ENCODE measurements around the gene DNHD1. TPM values are rescaled to one million over a fixed set of nuclear protein-coding genes. Genes with fewer than 3 reads are reported as not detected.
A peak's percentile ranks its signal among the peaks of the same experiment; 100 is the strongest.

Gene DNHD1
- polyA plus RNA-seq, 3 donors: 0.24 to 21.0 (median 0.59) TPM

DNA sequence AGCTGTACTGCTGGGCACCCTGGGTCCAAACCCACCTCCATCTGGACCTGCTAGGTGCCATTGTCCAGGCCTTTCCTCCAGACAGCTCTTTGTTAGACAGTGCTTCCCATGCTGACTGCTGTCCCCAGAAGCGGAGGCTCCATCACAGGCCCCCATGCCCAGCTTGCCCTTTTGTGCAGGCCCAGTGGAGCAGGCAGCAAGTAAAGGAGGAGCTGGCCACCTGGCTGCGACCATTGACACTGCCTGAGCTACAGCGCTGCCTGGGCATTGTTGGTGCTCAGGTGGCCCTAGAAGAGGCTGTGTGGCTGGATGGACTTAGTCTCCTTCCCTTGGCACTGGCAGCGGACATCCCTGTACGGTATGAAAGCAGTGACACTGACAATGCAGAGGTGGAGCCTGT lies 1.5 kb downstream of the DNHD1 start:
- DNase-seq: no peak
- no peak for TF ChIP-seq CTCF (IDR thresholded peaks at IDR 0.05)
- 95% methylated on average over 5 of the region's 5 CpGs for WGBS (ENCODE audit: insufficient coverage)
- no peaks in the 10 kb centered on the region for H3K9me3 ChIP-seq (replicated peaks in 1 of 2; ENCODE audit: control insufficient read depth in 1 of 2, insufficient read depth in 1 of 2, low read length in 2 of 2)
- H3K4me1 Mint-ChIP-seq: no peaks in the 10 kb centered on the region
- no peaks in the 10 kb centered on the region for H3K27me3 ChIP-seq (ENCODE audit: control insufficient read depth in 2 of 2, insufficient read depth in 2 of 2, low read length in 2 of 2)
- no peaks in the 10 kb centered on the region for H4K20me1 ChIP-seq (ENCODE audit: insufficient read depth, low read length)
- H3K36me3 Mint-ChIP-seq: peaks cover 70% of the 10 kb centered on the region in 2 donors
- H3K27ac Mint-ChIP-seq: peak overlapping the region in 1 of 7 donors; percentile 67
- no peak overlapping the region for H3K4me3 ChIP-seq (replicated peaks in 1 of 3; ENCODE audit: low read depth in 2 of 3, low read length in 3 of 3)
- no peaks in the 10 kb centered on the region for H3K4me1 ChIP-seq (ENCODE audit: control insufficient read depth in 1 of 2, insufficient read depth in 2 of 2, low read length in 2 of 2)
- H3K27me3 Mint-ChIP-seq (ENCODE audit: low read depth in 3 of 3): no peaks in the 10 kb centered on the region
- H3K4me2 ChIP-seq (replicated peaks; ENCODE audit: extremely low read depth, low read length, poor library complexity, severe bottlenecking): no peak overlapping the region
- no peak overlapping the region for H3K27ac ChIP-seq (ENCODE audit: low read depth in 1 of 2, low read length in 2 of 2)
- H3K9me3 Mint-ChIP-seq: no peaks in the 10 kb centered on the region
- H3K9ac ChIP-seq (ENCODE audit: insufficient read depth, low read length, poor library complexity, severe bottlenecking): no peak overlapping the region
- no peaks in the 10 kb centered on the region for H3K79me2 ChIP-seq (ENCODE audit: insufficient read depth, low read length)
- H2AFZ ChIP-seq (ENCODE audit: insufficient read depth, low read depth, low read length, poor library complexity, severe bottlenecking): no peak overlapping the region
- intact Hi-C loops (cut with micrococcal nuclease): no loop called here
- no peak overlapping the region for H3K4me3 Mint-ChIP-seq
- peaks cover 33 to 77% of the 10 kb centered on the region in 2 donors for H3K36me3 ChIP-seq (replicated peaks in 1 of 2; ENCODE audit: control insufficient read depth in 1 of 2, insufficient read depth in 2 of 2, low read length in 2 of 2)

DNA sequence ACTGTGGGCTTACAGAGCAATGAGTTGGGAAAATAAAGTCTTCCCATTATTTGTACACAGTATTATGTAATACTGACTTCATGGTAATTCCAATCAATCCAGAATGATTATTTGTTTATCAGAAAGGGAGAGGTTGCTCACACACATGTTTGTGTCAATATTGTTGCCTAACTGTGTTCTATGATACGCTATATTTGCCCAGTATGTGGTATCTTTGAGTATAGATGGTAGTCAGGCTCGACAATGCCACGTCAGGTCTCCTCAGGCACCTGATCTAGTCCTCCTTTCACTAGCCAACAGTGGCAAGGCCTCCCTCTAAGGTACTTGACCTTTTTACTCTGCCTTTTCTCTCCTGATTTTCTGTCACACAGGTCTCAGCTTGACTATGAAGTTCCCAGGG lies 5.3 kb downstream of the DNHD1 start:
- Histone ChIP-seq H2AFZ (ENCODE audit: insufficient read depth, low read depth, low read length, poor library complexity, severe bottlenecking) (no peak overlapping the region), H3K4me1 (ENCODE audit: control insufficient read depth in 1 of 2, insufficient read depth in 2 of 2, low read length in 2 of 2) (no peaks in the 10 kb centered on the region), H3K79me2 (ENCODE audit: insufficient read depth, low read length) (no peaks in the 10 kb centered on the region), H3K27me3 (ENCODE audit: control insufficient read depth in 2 of 2, insufficient read depth in 2 of 2, low read length in 2 of 2) (no peaks in the 10 kb centered on the region), H3K9ac (ENCODE audit: insufficient read depth, low read length, poor library complexity, severe bottlenecking) (no peak overlapping the region), H3K4me2 (replicated peaks; ENCODE audit: extremely low read depth, low read length, poor library complexity, severe bottlenecking) (no peak overlapping the region), H4K20me1 (ENCODE audit: insufficient read depth, low read length) (no peaks in the 10 kb centered on the region), H3K27ac (ENCODE audit: low read depth in 1 of 2, low read length in 2 of 2) (no peak overlapping the region), H3K9me3 (replicated peaks in 1 of 2; ENCODE audit: control insufficient read depth in 1 of 2, insufficient read depth in 1 of 2, low read length in 2 of 2) (no peaks in the 10 kb centered on the region), H3K36me3 (replicated peaks in 1 of 2; ENCODE audit: control insufficient read depth in 1 of 2, insufficient read depth in 2 of 2, low read length in 2 of 2) (peaks cover 24 to 70% of the 10 kb centered on the region in 2 donors), H3K4me3 (replicated peaks in 1 of 3; ENCODE audit: low read depth in 2 of 3, low read length in 3 of 3) (no peak overlapping the region)
- Mint-ChIP-seq H3K27me3 (ENCODE audit: low read depth in 3 of 3) (no peaks in the 10 kb centered on the region), H3K36me3 (peaks cover 56 to 63% of the 10 kb centered on the region in 2 donors), H3K9me3 (no peaks in the 10 kb centered on the region), H3K4me1 (no peaks in the 10 kb centered on the region), H3K4me3 (no peak overlapping the region), H3K27ac (no peak overlapping the region)
- 100% methylated on average over 2 of the region's 3 CpGs for WGBS (ENCODE audit: insufficient coverage)
- no peak for TF ChIP-seq CTCF (IDR thresholded peaks at IDR 0.05)
- DNase-seq: no peak
- intact Hi-C loops (cut with micrococcal nuclease): loop anchor here in 1 of 2 donors (10.0 kb wide), 1 partner anchor 58 kb away; the partner anchor contains the start of gene HPX
